HG02981 (cell line): ENCODE data around the gene KIFC3.
"Not testable (repeated sequence)": the region's sequence is repeated elsewhere in the genome, so short reads cannot be mapped to it uniquely, and the experiment has no call there.

Source experiments
- ATAC-seq: cut with Tn5 transposase; IDR thresholded peaks from one replicate; pipeline ENCODE4 v1.9.1; 2021; ENCODE audit warnings: mild to moderate bottlenecking, moderate library complexity; ENCODE audit not compliant: unreplicated experiment

Gene KIFC3

GRCh38 chr16:57807252-57807967 lies 5.1 kb upstream of the KIFC3 start:
- ATAC-seq, result no peak

DNA sequence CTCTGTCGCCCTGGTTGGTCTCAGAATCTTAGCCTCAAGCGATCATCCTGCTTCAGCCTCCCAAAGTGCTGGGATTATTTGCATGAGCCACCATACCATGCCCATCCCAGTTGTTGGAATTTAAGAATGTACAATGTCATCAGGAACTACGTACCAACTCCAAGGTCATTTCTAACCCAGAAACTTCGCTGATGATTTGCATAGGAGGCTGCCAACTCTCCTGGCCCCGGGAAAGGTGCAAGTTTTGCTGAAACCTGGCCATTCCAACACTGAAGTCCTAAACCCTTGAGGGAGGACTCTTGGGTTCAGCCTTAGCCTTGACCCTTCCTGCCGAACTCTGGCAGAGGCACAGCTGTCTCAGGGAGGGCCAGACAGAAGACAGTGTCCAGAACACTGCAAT lies 2.9 kb upstream of the KIFC3 start:
- no peak for ATAC-seq

DNA sequence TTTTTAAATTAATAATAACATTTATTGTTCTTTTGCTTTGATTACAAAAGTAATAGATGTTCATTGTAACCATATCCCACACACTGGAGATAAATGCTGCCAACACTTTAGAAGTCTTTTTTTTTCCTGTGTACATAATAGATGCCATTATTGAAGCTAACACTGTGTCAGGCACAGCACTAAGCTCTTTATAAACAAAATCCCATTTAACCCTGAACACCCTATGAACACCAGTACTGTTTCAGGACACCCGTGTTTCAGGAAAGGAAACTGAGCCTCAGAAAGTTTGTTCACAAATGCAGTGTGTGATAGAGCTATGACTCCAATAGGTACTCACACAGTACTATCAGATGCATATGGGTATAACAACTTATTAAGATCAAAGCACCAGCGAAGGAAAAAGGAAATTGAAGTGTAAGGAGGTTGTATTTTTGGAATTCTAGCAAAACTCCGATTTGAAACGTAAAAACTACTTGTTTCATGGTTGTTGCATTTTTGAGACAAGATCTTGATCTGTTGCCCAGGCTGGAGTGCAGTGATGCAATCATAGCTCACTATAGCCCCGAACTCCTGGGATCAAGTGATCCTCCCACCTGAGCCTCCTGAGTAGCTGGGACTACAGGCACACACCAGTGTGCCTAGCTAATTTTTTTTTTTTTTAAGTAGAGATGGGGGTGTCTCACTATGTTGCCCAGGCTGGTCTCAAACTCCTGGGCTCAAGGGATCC lies 2.0 kb upstream of the KIFC3 start:
- no peak for ATAC-seq

DNA sequence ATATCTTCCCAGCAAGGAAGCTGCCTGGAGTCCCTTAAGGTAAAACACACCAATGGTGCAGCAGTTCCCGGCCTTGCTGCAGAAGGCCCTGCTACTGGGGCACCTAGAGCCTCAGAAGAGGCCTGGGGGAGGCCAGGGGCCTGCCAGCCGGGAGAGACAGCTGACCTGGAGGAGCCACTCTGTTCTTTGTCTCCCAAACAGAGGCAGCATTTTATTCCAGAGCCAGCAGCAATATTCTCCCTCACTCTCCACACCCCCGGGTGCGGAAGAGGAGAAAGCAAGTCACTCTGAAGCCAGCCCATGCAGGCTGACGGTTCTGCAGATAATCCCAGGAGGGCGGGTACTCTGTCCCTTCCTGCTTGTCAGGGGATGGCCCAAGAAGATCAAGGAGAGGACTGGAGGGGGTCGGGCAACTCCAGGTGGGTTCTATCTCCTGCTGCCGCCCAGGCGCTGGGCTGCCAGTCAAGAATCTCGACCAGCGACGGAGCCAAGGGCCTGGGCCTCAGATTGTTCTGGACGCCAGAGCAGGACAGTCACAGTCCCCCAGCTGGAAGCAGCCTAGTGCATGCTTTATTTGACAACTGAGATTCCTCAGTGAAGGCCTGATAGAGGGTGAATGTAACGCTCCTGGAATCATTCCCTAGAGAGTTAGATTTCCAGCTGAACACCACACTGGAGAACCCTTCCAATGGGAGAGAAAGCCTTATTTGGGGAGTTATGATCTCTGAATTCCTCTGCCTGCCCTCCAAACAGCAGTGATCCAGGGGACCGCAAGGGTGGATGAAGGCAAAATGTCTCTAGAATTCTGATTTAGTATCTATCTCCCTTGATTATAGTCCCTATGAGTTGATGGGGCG lies 1.1 kb upstream of the KIFC3 start:
- ATAC-seq, result no peak

- no peak for ATAC-seq
These were observed 416 bp downstream of the KIFC3 start for GRCh38 chr16:57801809-57802340.

GRCh38 chr16:57801098-57801808 lies 1.0 kb downstream of the KIFC3 start:
- ATAC-seq, result no peak

- no peak for ATAC-seq
These were observed 1.8 kb downstream of the KIFC3 start for GRCh38 chr16:57800200-57801097.

DNA sequence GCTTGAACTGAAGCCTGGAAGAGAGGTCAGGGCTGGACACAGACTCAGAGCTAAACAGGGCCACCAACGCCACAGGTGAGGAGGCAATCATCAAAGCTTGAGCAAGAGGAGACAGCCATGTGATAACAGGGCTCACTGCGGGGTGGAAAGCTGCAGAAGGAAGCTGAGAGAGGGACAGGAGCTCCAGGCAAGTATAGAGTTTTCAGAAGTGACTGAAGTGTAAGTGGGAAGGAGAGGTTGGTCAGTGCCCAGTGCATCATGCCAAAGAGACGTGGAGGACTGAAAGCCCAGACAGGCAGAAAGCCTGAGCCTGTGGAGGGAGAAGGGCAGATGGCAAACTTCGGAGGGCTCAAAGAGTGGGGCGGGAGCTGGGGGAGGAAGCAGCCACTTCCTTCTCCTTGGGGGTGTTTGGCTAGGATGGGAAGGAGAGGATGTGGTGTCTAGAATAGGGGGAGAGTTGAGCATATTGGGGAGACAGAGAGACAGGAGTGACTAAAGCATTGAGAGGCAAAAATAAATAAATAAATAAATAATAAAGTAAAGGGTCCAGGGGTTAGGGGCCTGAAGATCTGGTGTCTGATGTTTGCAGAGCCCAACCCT lies 2.6 kb downstream of the KIFC3 start:
- ATAC-seq, result no peak

- ATAC-seq, result no peak
These were observed 3.2 kb downstream of the KIFC3 start for GRCh38 chr16:57798953-57799599.

DNA sequence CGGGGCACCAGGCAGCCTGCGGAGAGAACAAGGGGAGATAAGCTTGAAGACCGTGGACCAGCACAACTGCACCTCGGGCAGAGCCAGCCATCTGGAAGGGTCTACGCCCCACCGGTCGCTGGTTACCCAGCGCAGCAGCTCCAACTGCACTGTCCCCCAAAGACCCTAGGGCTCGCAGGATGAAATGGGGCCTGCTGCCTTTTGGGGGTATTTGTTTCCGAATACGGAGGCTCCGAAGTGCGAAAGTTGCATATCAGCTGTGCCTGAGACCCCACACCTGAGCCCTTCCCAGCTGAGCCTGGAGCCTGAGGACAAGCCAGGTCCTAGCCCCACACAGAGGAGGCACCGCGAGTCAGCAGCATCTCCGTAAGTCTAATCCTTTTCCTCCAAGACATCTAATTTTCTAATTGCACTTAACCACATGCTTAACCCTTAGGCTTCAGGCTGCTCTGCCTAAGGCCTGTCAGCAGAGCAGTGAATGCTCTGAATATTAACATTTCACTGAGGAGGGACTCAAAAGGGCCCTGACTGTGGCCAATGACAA lies 4.0 kb downstream of the KIFC3 start:
- ATAC-seq, result no peak

DNA sequence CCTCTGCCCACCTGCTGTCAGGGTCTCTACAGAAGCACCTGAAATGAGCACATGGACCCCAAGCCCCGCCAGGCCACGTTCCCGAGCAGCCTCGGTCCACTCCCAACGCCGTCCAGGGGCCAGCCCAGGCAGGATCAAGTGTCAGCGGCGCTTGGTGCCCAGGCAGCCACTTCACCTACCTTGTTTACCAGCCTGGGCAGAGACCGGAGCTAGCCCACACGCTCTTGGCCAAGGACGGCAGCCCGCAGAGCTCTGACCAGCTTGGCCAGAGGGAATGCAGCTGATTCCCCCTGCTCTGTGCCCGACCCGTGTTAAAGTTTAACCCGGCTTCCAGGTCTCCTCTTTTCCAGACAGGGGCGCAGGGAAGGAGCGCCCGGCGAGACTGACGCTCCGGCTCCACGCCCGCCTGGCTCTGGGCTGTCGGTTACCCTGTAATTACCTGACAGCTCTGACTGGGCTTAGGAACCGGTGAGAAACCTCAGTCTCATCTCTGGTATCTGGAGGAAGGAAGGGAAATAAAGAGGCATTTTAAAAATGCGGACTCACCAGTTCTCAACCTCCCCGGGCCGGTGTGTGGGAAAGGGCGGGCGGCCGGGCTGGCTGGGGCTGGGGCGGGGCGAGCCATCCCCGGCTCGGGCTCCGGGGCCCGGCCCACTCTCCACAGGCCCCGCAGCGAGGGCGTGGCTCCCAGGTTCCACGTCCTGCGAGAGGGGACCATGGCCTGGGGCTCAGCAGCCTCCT lies 4.6 kb downstream of the KIFC3 start:
- ATAC-seq, result no peak

GRCh38 chr16:57797216-57797525 lies 5.1 kb downstream of the KIFC3 start:
- ATAC-seq, result no peak

DNA sequence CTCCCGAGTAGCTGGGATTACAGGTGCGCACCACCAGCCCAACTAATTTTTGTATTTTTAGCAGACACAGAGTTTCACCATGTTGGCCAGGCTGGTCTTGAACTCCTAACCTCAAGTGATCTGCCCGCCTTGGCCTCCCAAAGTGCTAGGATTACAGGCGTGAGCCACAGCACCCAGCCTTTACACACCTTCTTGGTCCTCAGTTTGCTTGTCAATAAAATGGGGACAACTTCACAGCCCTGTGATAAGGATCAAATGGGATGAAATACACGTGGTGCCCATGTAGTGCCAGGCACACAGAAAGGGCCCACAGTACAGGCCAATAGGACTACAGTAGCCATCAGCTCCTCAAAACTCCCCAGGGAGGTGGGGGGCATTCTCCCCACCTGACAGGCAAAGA lies 6.3 kb downstream of the KIFC3 start:
- not testable (repeated sequence) for ATAC-seq

GRCh38 chr16:57795431-57795878 lies 6.8 kb downstream of the KIFC3 start:
- ATAC-seq, result no peak

DNA sequence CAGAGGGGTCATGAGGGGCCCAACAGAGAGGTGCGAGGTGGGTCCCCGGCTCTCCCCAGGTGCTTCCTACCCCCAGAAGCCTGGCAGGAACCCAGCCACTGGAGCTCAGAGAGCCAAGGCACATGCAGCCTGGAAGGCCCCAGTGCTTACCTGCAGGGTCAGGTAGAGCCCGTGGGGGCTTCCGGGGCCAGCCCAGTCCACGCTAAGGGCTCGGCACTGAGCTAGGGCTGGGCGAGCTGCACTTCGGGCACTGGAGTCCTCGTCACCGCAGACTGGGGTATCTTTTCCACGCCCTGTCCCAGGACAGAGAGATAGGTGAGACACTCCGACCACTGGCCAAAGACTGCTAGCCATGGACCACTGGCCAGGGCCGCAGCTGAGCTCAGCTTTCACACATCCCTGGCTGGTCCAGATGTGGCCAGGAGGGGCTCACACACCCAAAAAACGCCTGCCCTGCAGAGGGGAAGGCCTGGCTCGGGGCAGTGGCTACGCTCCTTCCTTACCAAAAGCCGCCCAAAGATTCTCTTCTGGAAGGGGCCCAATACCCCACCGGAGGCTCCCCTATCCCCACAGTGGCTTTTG lies 7.4 kb downstream of the KIFC3 start:
- ATAC-seq, result no peak

- no peak for ATAC-seq
These were observed 10.3 kb downstream of the KIFC3 start for GRCh38 chr16:57791893-57792461.

GRCh38 chr16:57791195-57791892 lies 10.9 kb downstream of the KIFC3 start:
- ATAC-seq, result no peak
